ENCODE measurements around the gene VTI1A. TPM values are rescaled to one million over a fixed set of nuclear protein-coding genes. Genes with fewer than 3 reads are reported as not detected.

The VTI1A gene
- total RNA-seq, 3 donors from 2014 or later (not counting 1 experiment from before 2014, with no cell fraction given): 62.6 to 77.6 (median 68.2) TPM

DNA sequence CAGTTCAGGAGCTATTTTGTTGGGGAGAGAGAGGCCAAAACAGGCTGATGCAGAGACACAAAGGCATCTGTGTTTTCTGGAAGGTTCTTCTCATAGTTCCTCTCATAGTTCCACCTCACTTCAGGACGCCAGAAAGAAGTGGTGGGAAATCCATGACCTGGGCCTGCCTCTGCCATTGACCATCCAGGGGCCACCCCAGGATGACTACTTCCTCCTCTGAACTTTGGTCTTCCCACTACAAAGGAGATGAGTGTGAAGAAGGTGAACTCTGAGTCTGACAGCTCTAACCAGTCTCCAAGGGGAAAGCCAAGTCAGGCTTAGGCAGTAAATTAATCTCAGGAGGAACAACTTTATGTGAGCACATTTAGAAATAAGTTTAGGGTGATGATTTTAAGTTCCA is 327.2 kb downstream of the VTI1A start:
- H3K27ac Mint-ChIP-seq: no peak overlapping the region
- H3K4me3 Mint-ChIP-seq: no peak overlapping the region
- ATAC-seq: no peak
- H3K27me3 Mint-ChIP-seq (ENCODE audit: low read depth in 2 of 2): no peaks in the 10 kb centered on the region
- H3K36me3 Mint-ChIP-seq: no peaks in the 10 kb centered on the region
- Histone ChIP-seq H3K9me3 (ENCODE audit: control insufficient read depth, insufficient read depth, low read length) (no peaks in the 10 kb centered on the region), H3K4me3 (ENCODE audit: low read length) (no peak overlapping the region), H3K4me1 (ENCODE audit: control insufficient read depth, insufficient read depth, low read length) (no peaks in the 10 kb centered on the region), H3K27ac (ENCODE audit: low read length) (no peak overlapping the region), H3K36me3 (ENCODE audit: control insufficient read depth, insufficient read depth, low read length) (no peaks in the 10 kb centered on the region), H3K27me3 (ENCODE audit: control insufficient read depth, insufficient read depth, low read length) (no peaks in the 10 kb centered on the region)
- 33% methylated on average over 1 of the region's 1 CpG for WGBS (ENCODE audit: insufficient coverage)
- DNase-seq: no peak
- TF ChIP-seq, protein P1, sequence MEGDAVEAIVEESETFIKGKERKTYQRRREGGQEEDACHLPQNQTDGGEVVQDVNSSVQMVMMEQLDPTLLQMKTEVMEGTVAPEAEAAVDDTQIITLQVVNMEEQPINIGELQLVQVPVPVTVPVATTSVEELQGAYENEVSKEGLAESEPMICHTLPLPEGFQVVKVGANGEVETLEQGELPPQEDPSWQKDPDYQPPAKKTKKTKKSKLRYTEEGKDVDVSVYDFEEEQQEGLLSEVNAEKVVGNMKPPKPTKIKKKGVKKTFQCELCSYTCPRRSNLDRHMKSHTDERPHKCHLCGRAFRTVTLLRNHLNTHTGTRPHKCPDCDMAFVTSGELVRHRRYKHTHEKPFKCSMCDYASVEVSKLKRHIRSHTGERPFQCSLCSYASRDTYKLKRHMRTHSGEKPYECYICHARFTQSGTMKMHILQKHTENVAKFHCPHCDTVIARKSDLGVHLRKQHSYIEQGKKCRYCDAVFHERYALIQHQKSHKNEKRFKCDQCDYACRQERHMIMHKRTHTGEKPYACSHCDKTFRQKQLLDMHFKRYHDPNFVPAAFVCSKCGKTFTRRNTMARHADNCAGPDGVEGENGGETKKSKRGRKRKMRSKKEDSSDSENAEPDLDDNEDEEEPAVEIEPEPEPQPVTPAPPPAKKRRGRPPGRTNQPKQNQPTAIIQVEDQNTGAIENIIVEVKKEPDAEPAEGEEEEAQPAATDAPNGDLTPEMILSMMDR (IDR thresholded peaks at IDR 0.05): no peak
- peaks cover 0 to 16% of the 10 kb centered on the region in 2 donors for H3K4me1 Mint-ChIP-seq
- no peaks in the 10 kb centered on the region for H3K9me3 Mint-ChIP-seq
- intact Hi-C loops (cut with micrococcal nuclease): no loop called here

DNA sequence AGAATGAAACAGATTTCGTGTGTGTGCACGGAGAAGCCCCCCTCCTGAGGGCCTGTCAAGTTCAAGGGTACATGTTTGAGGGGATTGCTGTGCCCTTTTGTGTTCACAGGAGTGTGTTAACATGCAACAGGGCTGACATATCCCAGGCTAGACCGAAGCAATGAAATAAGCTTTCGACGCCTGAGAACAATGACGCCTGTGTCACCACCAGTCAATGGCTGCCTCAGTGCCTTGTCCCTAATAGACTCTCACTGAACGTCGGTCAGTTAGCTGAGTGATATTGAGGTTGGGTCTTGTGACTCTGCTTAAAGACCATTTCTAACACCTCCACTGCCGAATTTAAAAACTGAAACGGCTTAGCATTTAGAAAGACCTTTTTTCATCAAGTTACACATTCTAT is 327.8 kb downstream of the VTI1A start:
- 98% methylated on average over 8 of the region's 10 CpGs for whole genome bisulfite sequencing (ENCODE audit: insufficient coverage)
- H3K9me3 Mint-ChIP-seq: no peaks in the 10 kb centered on the region
- H3K4me1 ChIP-seq (ENCODE audit: control insufficient read depth, insufficient read depth, low read length): no peaks in the 10 kb centered on the region
- H3K9me3 ChIP-seq (ENCODE audit: control insufficient read depth, insufficient read depth, low read length): no peaks in the 10 kb centered on the region
- H3K27ac ChIP-seq (ENCODE audit: low read length): no peak overlapping the region
- H3K27me3 Mint-ChIP-seq (ENCODE audit: low read depth in 2 of 2): no peaks in the 10 kb centered on the region
- no peaks in the 10 kb centered on the region for H3K27me3 ChIP-seq (ENCODE audit: control insufficient read depth, insufficient read depth, low read length)
- no peak overlapping the region for H3K27ac Mint-ChIP-seq
- peaks cover 0 to 16% of the 10 kb centered on the region in 2 donors for H3K4me1 Mint-ChIP-seq
- H3K36me3 ChIP-seq (ENCODE audit: control insufficient read depth, insufficient read depth, low read length): no peaks in the 10 kb centered on the region
- DNase-seq: no peak
- intact Hi-C loops (cut with micrococcal nuclease): no loop called here
- no peaks in the 10 kb centered on the region for H3K36me3 Mint-ChIP-seq
- TF ChIP-seq, protein P1 (IDR thresholded peaks at IDR 0.05): no peak
- ATAC-seq: no peak
- no peak overlapping the region for H3K4me3 ChIP-seq (ENCODE audit: low read length)
- H3K4me3 Mint-ChIP-seq: no peak overlapping the region

DNA sequence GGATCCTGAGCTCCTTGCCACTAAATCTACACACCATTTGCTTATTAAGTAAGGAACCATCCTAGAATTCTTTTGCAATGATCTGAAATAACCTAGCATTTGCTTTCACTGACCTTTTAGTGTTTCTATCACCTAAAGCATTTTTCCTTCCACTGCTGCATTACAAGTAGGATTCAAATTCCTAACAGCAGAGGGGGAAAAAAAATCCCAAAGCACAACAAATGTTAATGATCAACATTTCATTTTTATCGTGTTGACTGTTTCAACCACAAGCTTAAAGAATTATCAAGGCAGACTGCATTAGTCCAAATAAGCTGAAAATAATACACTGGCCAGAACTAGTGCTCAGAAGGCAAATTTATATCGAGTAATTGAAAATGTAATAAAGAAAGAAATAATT is 328.4 kb downstream of the VTI1A start:
- Mint-ChIP-seq H3K27me3 (ENCODE audit: low read depth in 2 of 2) (no peaks in the 10 kb centered on the region), H3K27ac (no peak overlapping the region), H3K36me3 (no peaks in the 10 kb centered on the region), H3K9me3 (no peaks in the 10 kb centered on the region), H3K4me3 (no peak overlapping the region), H3K4me1 (peaks cover 0 to 16% of the 10 kb centered on the region in 2 donors)
- no peaks in the 10 kb centered on the region for H3K9me3 ChIP-seq (ENCODE audit: control insufficient read depth, insufficient read depth, low read length)
- no peaks in the 10 kb centered on the region for H3K4me1 ChIP-seq (ENCODE audit: control insufficient read depth, insufficient read depth, low read length)
- ATAC-seq (no peak), DNase-seq (no peak)
- intact Hi-C loops (cut with micrococcal nuclease): no loop called here
- 100% methylated on average over 2 of the region's 2 CpGs for WGBS (ENCODE audit: insufficient coverage)
- no peaks in the 10 kb centered on the region for H3K36me3 ChIP-seq (ENCODE audit: control insufficient read depth, insufficient read depth, low read length)
- H3K27me3 ChIP-seq (ENCODE audit: control insufficient read depth, insufficient read depth, low read length): no peaks in the 10 kb centered on the region
- TF ChIP-seq, protein P1 (IDR thresholded peaks at IDR 0.05): no peak
- no peak overlapping the region for H3K27ac ChIP-seq (ENCODE audit: low read length)
- no peak overlapping the region for H3K4me3 ChIP-seq (ENCODE audit: low read length)

DNA sequence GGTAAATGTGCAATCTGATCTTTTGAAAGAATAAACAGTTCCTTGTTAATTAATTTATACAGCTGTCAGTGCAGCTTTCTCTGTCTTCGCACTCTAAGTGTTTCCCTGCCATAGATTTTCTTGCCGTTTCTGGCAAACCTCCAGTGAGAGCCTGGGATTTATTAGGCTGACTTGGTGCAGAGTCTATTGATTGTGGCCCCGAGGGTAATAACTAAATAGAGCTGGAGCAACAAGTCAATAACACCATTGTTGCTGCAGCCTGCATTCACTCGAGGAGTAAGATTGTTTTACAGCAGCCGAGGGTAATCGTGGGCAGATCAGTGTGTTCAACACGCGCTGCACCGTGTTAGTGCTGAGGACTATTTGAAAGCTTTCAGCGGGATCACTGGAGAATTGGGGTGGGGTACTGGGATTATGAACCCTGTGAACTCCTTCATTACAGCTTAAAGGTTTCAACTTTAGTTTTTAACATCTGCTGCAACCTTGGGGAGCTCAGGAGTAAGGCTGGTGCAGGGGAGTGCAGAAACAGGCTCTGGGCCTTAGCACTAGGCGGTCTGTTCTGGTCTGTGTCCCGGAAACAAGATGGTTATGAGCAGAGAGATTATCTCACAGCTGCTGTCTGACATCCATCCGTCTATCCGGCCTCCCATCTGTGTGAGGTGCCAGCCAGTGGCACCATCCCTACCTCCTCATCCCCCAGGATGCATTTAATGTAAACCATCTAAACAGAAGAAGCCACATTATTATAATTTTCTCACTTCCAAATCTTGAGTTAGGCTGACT is 329.1 kb downstream of the VTI1A start:
- 98% methylated on average over 14 of the region's 14 CpGs for WGBS (ENCODE audit: insufficient coverage)
- TF ChIP-seq, protein P1 (IDR thresholded peaks at IDR 0.05): no peak
- Mint-ChIP-seq H3K4me1 (peaks cover 0 to 16% of the 10 kb centered on the region in 2 donors), H3K36me3 (no peaks in the 10 kb centered on the region), H3K27me3 (ENCODE audit: low read depth in 2 of 2) (no peaks in the 10 kb centered on the region), H3K9me3 (no peaks in the 10 kb centered on the region), H3K27ac (no peak overlapping the region), H3K4me3 (no peak overlapping the region)
- Histone ChIP-seq H3K27me3 (ENCODE audit: control insufficient read depth, insufficient read depth, low read length) (no peaks in the 10 kb centered on the region), H3K4me3 (ENCODE audit: low read length) (no peak overlapping the region), H3K9me3 (ENCODE audit: control insufficient read depth, insufficient read depth, low read length) (no peaks in the 10 kb centered on the region), H3K36me3 (ENCODE audit: control insufficient read depth, insufficient read depth, low read length) (no peaks in the 10 kb centered on the region), H3K27ac (ENCODE audit: low read length) (no peak overlapping the region), H3K4me1 (ENCODE audit: control insufficient read depth, insufficient read depth, low read length) (no peaks in the 10 kb centered on the region)
- intact Hi-C loops (cut with micrococcal nuclease): no loop called here
- no peak for DNase-seq
- no peak for ATAC-seq
